A549 treated with GW870086 at 1 μM for 4 hours (cell line): ENCODE results near the gene ZNRF4. TPM values are rescaled to one million over a fixed set of nuclear protein-coding genes. Genes with fewer than 3 reads are reported as not detected.

Experiments used
- total RNA-seq: library from RNA; stranded (reverse); fragments of 200-300 nt; extraction: Qiagen RNA extraction; gene quantifications from 5 replicates; pipeline ENCODE4 v1.2.3, GENCODE V29; 2022; ENCODE audit warnings: low read depth

ZNRF4 gene
- not detected in 5 replicates for total RNA-seq

GRCh38 chr19:5455367-5456129 lies at the start of gene ZNRF4:
ZNRF4 (plus strand) TSS chr19:5455417; CDS start chr19:5455492, 75 bp downstream.

Other genes with a start within 250 kb of the ZNRF4 start
- 18.3 to 30.1 TPM (median 26.8 TPM) in 5 replicates for gene PTPRS, start 114.6 kb upstream of the ZNRF4 start, total RNA-seq
- gene TINCR, start 112.5 kb downstream of the ZNRF4 start, total RNA-seq = 2.0 to 3.9 TPM (median 2.3 TPM) in 5 replicates
- 25.7 to 36.2 TPM (median 34.0 TPM) in 5 replicates for gene SAFB2, start 167.4 kb downstream of the ZNRF4 start, total RNA-seq
- gene SAFB, start 167.7 kb downstream of the ZNRF4 start, total RNA-seq = 49.4 to 56.8 TPM (median 52.6 TPM) in 5 replicates
- 49.7 to 74.6 TPM (median 63.9 TPM) in 5 replicates for gene MICOS13, start 225.1 kb downstream of the ZNRF4 start, total RNA-seq
- gene HSD11B1L, start 225.6 kb downstream of the ZNRF4 start, total RNA-seq = 3.6 to 5.1 TPM (median 4.7 TPM) in 5 replicates
- gene RPL36, start 234.9 kb downstream of the ZNRF4 start, total RNA-seq = 707 to 899 TPM (median 777 TPM) in 5 replicates